Measurements from ENCODE around the gene MAGI1.

MAGI1 gene

DNA sequence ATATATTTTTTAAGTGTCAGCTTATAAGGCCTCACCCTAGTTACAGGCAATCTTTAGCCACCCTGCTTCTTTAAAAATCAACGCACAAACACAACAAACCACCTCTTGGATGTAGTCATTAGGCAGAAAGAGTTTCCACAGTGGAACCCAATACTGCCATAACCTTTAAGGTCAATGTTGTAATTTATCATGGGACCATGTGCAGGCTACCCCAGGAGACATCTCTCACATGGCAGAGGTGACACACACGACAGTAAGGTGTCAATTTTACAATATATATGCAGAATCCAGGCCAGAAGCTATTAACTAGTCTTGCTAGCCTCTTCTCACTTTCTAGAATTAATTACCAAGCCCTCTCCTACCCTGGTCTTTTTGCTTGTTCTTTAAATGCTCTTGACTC lies 336.5 kb downstream of the MAGI1 start:
- no peak for TF ChIP-seq ARNT (IDR thresholded peaks at IDR 0.05)
- TF ChIP-seq TARDBP (IDR thresholded peaks at IDR 0.05) = no peak
- no peak for TF ChIP-seq NFRKB (IDR thresholded peaks at IDR 0.05)
- no peak for TF ChIP-seq L3MBTL2 (conservative IDR thresholded peaks at IDR 0.05)
- TF ChIP-seq SP1 (IDR thresholded peaks at IDR 0.05) = no peak
- TF ChIP-seq CTBP1 (IDR thresholded peaks at IDR 0.05; ENCODE audit: borderline replicate concordance) = no peak
- no peak for TF ChIP-seq HDGF (IDR thresholded peaks at IDR 0.05; ENCODE audit: borderline replicate concordance)
- no peak for TF ChIP-seq FOXM1 (IDR thresholded peaks at IDR 0.05; ENCODE audit: borderline replicate concordance)
- no peak for TF ChIP-seq LEF1 (IDR thresholded peaks at IDR 0.05; ENCODE audit: borderline replicate concordance)
- TF ChIP-seq ZNF384 (IDR thresholded peaks at IDR 0.05) = no peak
- TF ChIP-seq SUZ12 (IDR thresholded peaks at IDR 0.05) = no peak
- TF ChIP-seq, protein P1, sequence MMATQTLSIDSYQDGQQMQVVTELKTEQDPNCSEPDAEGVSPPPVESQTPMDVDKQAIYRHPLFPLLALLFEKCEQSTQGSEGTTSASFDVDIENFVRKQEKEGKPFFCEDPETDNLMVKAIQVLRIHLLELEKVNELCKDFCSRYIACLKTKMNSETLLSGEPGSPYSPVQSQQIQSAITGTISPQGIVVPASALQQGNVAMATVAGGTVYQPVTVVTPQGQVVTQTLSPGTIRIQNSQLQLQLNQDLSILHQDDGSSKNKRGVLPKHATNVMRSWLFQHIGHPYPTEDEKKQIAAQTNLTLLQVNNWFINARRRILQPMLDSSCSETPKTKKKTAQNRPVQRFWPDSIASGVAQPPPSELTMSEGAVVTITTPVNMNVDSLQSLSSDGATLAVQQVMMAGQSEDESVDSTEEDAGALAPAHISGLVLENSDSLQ (IDR thresholded peaks at IDR 0.05) = no peak
- TF ChIP-seq FOXA1 (IDR thresholded peaks at IDR 0.05) = no peak
- no peak for TF ChIP-seq ELF4 (IDR thresholded peaks at IDR 0.05)
- TF ChIP-seq BHLHE40 (IDR thresholded peaks at IDR 0.05; ENCODE audit: borderline replicate concordance) = no peak
- no peak for TF ChIP-seq FOXK2 (IDR thresholded peaks at IDR 0.05)
- ChIA-PET CTCF (no interaction called here), POLR2A (no interaction called here)
- DNase-seq (ENCODE audit: extremely low spot score) = no peak

DNA sequence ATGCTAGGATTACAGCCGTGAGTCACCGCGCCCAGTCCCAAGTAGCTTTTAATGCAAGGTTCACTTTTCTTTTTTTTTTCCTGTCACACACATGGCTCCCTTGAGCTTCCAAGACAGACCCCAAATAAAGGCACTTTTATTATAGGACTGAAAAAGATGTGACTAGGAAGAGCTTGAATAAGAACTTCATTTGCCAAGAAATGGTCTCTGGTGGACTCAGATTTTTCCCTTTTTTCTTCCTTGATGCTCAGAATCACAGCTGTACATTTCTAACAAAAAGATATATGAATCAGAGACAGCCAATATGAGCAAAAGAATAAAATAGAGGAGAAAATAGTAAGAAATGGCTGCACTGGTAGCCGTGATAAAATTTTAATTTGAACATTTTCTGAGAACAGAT lies 337.2 kb downstream of the MAGI1 start:
- ChIA-PET POLR2A (no interaction called here), CTCF (interaction anchor here (0.7 kb wide), 1 partner anchor 8 kb away, joined by 6 read pairs; no protein-coding TSS in a partner anchor)
- no peak for DNase-seq (ENCODE audit: extremely low spot score)
- no peak for TF ChIP-seq ARNT (IDR thresholded peaks at IDR 0.05)
- no peak for TF ChIP-seq L3MBTL2 (conservative IDR thresholded peaks at IDR 0.05)
- TF ChIP-seq ELF4 (IDR thresholded peaks at IDR 0.05) = no peak
- TF ChIP-seq FOXA1 (IDR thresholded peaks at IDR 0.05) = no peak
- no peak for TF ChIP-seq ZNF384 (IDR thresholded peaks at IDR 0.05)
- no peak for TF ChIP-seq CTBP1 (IDR thresholded peaks at IDR 0.05; ENCODE audit: borderline replicate concordance)
- TF ChIP-seq SUZ12 (IDR thresholded peaks at IDR 0.05) = no peak
- no peak for TF ChIP-seq HDGF (IDR thresholded peaks at IDR 0.05; ENCODE audit: borderline replicate concordance)
- no peak for TF ChIP-seq FOXK2 (IDR thresholded peaks at IDR 0.05)
- no peak for TF ChIP-seq NFRKB (IDR thresholded peaks at IDR 0.05)
- no peak for TF ChIP-seq SP1 (IDR thresholded peaks at IDR 0.05)

DNA sequence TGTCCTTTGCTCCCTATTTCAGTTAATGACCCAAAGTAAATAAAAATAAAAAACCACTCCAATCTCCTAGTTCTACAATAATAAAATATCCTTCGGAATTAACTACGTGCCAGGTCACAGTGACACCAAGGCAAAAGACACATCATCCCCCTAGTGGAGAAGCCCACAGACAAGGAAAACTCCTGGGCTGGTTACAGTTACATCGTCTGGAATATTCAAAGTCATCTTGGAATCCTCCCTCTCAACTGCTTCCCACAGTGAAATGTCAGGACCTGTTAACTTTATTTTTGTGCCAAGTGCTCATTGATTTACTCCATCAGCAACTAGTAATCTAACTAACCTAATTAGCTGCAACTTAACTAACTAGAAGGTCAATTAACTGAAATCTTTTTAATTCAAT lies 349.3 kb downstream of the MAGI1 start:
- CTCF ChIA-PET = no interaction called here
- DNase-seq (ENCODE audit: extremely low spot score) = no peak
- TF ChIP-seq NFRKB (IDR thresholded peaks at IDR 0.05) (no peak), FOXA1 (IDR thresholded peaks at IDR 0.05) (no peak), SUZ12 (IDR thresholded peaks at IDR 0.05) (no peak), SP1 (IDR thresholded peaks at IDR 0.05) (no peak), CTBP1 (IDR thresholded peaks at IDR 0.05; ENCODE audit: borderline replicate concordance) (no peak), HDGF (IDR thresholded peaks at IDR 0.05; ENCODE audit: borderline replicate concordance) (no peak), FOXK2 (IDR thresholded peaks at IDR 0.05) (no peak), TARDBP (IDR thresholded peaks at IDR 0.05) (no peak), L3MBTL2 (conservative IDR thresholded peaks at IDR 0.05) (no peak), LEF1 (IDR thresholded peaks at IDR 0.05; ENCODE audit: borderline replicate concordance) (no peak), ELF4 (IDR thresholded peaks at IDR 0.05) (no peak), ARNT (IDR thresholded peaks at IDR 0.05) (no peak), BHLHE40 (IDR thresholded peaks at IDR 0.05; ENCODE audit: borderline replicate concordance) (no peak)
- TF ChIP-seq, protein P1 (IDR thresholded peaks at IDR 0.05) = no peak
- POLR2A ChIA-PET = no interaction called here

DNA sequence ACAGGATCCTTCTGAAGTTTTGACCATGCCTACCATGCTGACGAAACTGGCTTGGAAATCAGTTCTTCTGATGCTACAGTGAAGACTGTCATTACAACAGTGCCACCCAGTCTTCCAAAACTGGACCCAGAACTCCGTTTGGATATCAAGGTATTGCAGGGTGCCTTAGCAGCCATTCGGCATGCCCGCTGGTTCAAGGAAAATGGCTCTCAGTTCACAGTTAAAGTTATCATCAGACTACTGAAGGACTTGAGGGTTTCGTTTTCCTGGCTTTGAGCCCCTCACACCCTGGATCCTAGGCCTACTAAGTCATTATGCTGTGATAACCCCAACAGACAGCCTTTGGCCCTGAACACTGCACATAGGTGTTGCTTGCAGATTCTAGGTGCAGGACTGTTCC lies 351.0 kb downstream of the MAGI1 start:
- TF ChIP-seq ARNT (IDR thresholded peaks at IDR 0.05) (no peak), L3MBTL2 (conservative IDR thresholded peaks at IDR 0.05) (no peak), FOXK2 (IDR thresholded peaks at IDR 0.05) (no peak), ZNF384 (IDR thresholded peaks at IDR 0.05) (no peak), TARDBP (IDR thresholded peaks at IDR 0.05) (no peak), SP1 (IDR thresholded peaks at IDR 0.05) (no peak), BHLHE40 (IDR thresholded peaks at IDR 0.05; ENCODE audit: borderline replicate concordance) (no peak), CTBP1 (IDR thresholded peaks at IDR 0.05; ENCODE audit: borderline replicate concordance) (no peak), FOXA1 (IDR thresholded peaks at IDR 0.05) (no peak)
- POLR2A ChIA-PET = no interaction called here
- CTCF ChIA-PET = no interaction called here
- DNase-seq (ENCODE audit: extremely low spot score) = no peak

DNA sequence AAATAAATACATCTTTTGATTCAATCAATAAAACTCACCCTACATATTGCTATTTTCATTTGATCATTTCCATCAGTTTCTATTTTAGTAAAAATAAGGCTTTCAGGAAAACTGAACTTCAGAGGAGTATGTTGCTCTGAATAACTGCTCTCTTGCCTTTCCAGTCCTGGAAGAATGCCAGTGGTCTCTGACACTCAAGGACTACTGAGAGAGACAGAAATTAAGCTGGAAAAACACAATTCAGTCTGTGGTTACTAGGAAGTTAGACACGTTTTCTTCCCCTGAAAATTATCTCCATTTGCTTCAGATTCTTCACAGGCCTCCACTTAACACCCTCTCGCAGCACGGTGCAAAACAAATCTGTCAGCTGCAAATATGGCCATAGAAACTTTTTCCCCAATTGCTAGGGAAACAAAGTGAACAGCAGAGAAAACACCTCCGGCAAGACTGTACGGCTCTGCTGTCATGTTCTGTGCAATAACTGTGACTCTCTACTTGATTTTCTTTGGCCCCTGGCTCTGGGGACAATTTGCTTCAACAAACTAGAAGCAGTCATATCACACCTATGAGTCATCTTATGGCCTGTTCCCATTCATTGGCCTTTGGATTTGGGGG lies 353.0 kb downstream of the MAGI1 start:
- ChIA-PET CTCF (no interaction called here), POLR2A (no interaction called here)
- no peak for TF ChIP-seq FOXK2 (IDR thresholded peaks at IDR 0.05)
- no peak for TF ChIP-seq HDGF (IDR thresholded peaks at IDR 0.05; ENCODE audit: borderline replicate concordance)
- TF ChIP-seq, protein P1 (IDR thresholded peaks at IDR 0.05) = no peak
- TF ChIP-seq ZNF384 (IDR thresholded peaks at IDR 0.05) = no peak
- TF ChIP-seq ARNT (IDR thresholded peaks at IDR 0.05) = no peak
- no peak for TF ChIP-seq SP1 (IDR thresholded peaks at IDR 0.05)
- no peak for TF ChIP-seq SUZ12 (IDR thresholded peaks at IDR 0.05)
- no peak for TF ChIP-seq FOXM1 (IDR thresholded peaks at IDR 0.05; ENCODE audit: borderline replicate concordance)
- no peak for TF ChIP-seq BHLHE40 (IDR thresholded peaks at IDR 0.05; ENCODE audit: borderline replicate concordance)
- no peak for TF ChIP-seq ELF4 (IDR thresholded peaks at IDR 0.05)

DNA sequence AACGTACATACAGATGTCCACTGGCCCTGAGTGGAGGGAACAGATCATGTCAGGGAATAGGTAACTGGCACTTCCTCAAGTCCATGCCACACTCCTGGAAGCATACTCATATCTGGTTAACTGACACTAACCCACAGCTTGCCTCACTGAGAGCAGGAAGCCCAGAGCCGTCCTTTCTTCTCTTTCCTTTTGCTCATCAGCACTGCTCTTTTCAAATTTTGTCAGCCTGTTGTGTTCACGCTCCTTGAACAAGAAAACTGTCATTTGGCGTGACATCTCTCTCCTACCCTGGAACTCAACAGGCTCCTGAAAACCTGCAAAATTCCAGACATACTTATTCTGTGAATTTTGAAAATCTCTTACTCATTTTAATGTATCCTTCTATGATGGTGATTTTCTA lies 360.2 kb downstream of the MAGI1 start:
- POLR2A ChIA-PET = no interaction called here
- TF ChIP-seq BHLHE40 (IDR thresholded peaks at IDR 0.05; ENCODE audit: borderline replicate concordance) = no peak
- no peak for TF ChIP-seq NFRKB (IDR thresholded peaks at IDR 0.05)
- no peak for TF ChIP-seq ZNF384 (IDR thresholded peaks at IDR 0.05)
- TF ChIP-seq LEF1 (IDR thresholded peaks at IDR 0.05; ENCODE audit: borderline replicate concordance) = no peak
- no peak for TF ChIP-seq L3MBTL2 (conservative IDR thresholded peaks at IDR 0.05)
- TF ChIP-seq HDGF (IDR thresholded peaks at IDR 0.05; ENCODE audit: borderline replicate concordance) = no peak
- TF ChIP-seq TARDBP (IDR thresholded peaks at IDR 0.05) = no peak
- TF ChIP-seq, protein P1 (IDR thresholded peaks at IDR 0.05) = no peak
- TF ChIP-seq SP1 (IDR thresholded peaks at IDR 0.05) = no peak
- TF ChIP-seq SUZ12 (IDR thresholded peaks at IDR 0.05) = no peak
- no peak for TF ChIP-seq FOXK2 (IDR thresholded peaks at IDR 0.05)
- no peak for TF ChIP-seq ARNT (IDR thresholded peaks at IDR 0.05)
- TF ChIP-seq FOXM1 (IDR thresholded peaks at IDR 0.05; ENCODE audit: borderline replicate concordance) = no peak
- no peak for TF ChIP-seq CTBP1 (IDR thresholded peaks at IDR 0.05; ENCODE audit: borderline replicate concordance)
- TF ChIP-seq FOXA1 (IDR thresholded peaks at IDR 0.05) = no peak
- TF ChIP-seq ELF4 (IDR thresholded peaks at IDR 0.05) = no peak
- DNase-seq (ENCODE audit: extremely low spot score) = no peak
- CTCF ChIA-PET = no interaction called here

More for the DNA sequence above, 353.0 kb downstream of the MAGI1 start:
- DNase-seq (ENCODE audit: extremely low spot score) = no peak

All from HEK293T (cell line).